SU-DHL-6 (cell line): ENCODE results near the gene RUNX2.

ENCODE experiments used
- H2AFZ ChIP-seq: fragments of 200-600 bp; sonication (generic); 2 replicates; pipeline ENCODE4 v1.6.1; 2014; ENCODE audit warnings: low read depth, mild to moderate bottlenecking, moderate library complexity, mixed read lengths, antibody characterized with exemption, low read length; ENCODE audit not compliant: severe bottlenecking
- H3F3A ChIP-seq: fragments of 200-600 bp; shearing (Covaris generic); 2 replicates; pipeline ENCODE4 v1.6.0; 2016; ENCODE audit warnings: antibody characterized with exemption, mild to moderate bottlenecking; ENCODE audit not compliant: insufficient read depth
- H3K27ac ChIP-seq: fragments of 200-600 bp; sonication (generic); 2 replicates; pipeline ENCODE4 v1.5.1; 2016; ENCODE audit warnings: low read depth, mild to moderate bottlenecking, low read length, moderate library complexity, mixed read lengths
- H3K27me3 ChIP-seq: fragments of 200-600 bp; sonication (generic), shearing (Covaris generic); 2 replicates; pipeline ENCODE4 v1.6.0; 2014; ENCODE audit warnings: mild to moderate bottlenecking, low read length
- H3K36me3 ChIP-seq: fragments of 200-600 bp; sonication (generic); 2 replicates; pipeline ENCODE4 v1.6.1; 2014; ENCODE audit warnings: mild to moderate bottlenecking, low read length, mixed read lengths
- H3K4me2 ChIP-seq: fragments of 300-600, 200-600 bp; shearing (Covaris generic), sonication (generic); 2 replicates; pipeline ENCODE4 v1.6.0; 2014; ENCODE audit warnings: low read length, low read depth, mild to moderate bottlenecking; ENCODE audit not compliant: poor library complexity, severe bottlenecking
- H3K4me3 ChIP-seq: fragments of 200-600 bp; sonication (generic); 2 replicates; pipeline ENCODE4 v1.5.1; 2014; ENCODE audit warnings: antibody characterized with exemption, low read length, mild to moderate bottlenecking, mixed read lengths; ENCODE audit not compliant: insufficient read depth, poor library complexity, severe bottlenecking
- H3K79me2 ChIP-seq: fragments of 200-600 bp; sonication (generic); 2 replicates; pipeline ENCODE4 v1.6.1; 2014; ENCODE audit warnings: mild to moderate bottlenecking, low read length, moderate library complexity; ENCODE audit not compliant: insufficient read depth
- H3K9ac ChIP-seq: fragments of 200-600 bp; sonication (generic); 2 replicates; pipeline ENCODE4 v1.7.0; 2014; ENCODE audit warnings: mild to moderate bottlenecking, low read length
- H3K9me2 ChIP-seq: fragments of 200-600 bp; sonication (generic); replicated peaks from 2 replicates; pipeline ENCODE4 v1.6.1; 2014; ENCODE audit warnings: low read length; ENCODE audit not compliant: insufficient read depth
- H3K9me3 ChIP-seq: fragments of 200-600 bp; sonication (generic); 2 replicates; pipeline ENCODE4 v1.6.1; 2014; ENCODE audit warnings: low read length, mixed read lengths; ENCODE audit not compliant: insufficient read depth
- H4K20me1 ChIP-seq: fragments of 200-600 bp; sonication (generic); 2 replicates; pipeline ENCODE4 v1.6.1; 2014; ENCODE audit warnings: low read depth, mild to moderate bottlenecking, antibody characterized with exemption, low read length, moderate library complexity, mixed read lengths
- CTCF ChIP-seq: fragments of 200-600 bp; sonication (generic); IDR thresholded peaks from one replicate; pipeline ENCODE4 v1.5.1; 2017; ENCODE audit warnings: antibody characterized with exemption, mild to moderate bottlenecking, low read length, moderate library complexity; ENCODE audit not compliant: insufficient read depth, poor library complexity, severe bottlenecking
- EZH2phosphoT487 ChIP-seq: fragments of 200-600 bp; sonication (generic), shearing (Covaris generic); conservative IDR thresholded peaks from 2 replicates; pipeline ENCODE4 v1.6.1; 2018; ENCODE audit warnings: mild to moderate bottlenecking, antibody characterized with exemption, low read length, moderate library complexity, mixed read lengths

RUNX2 gene

GRCh38 chr6:45605971-45606370 lies 277.8 kb downstream of the RUNX2 start:
- H3K36me3 ChIP-seq = no peaks in the 10 kb centered on the region
- no peaks in the 10 kb centered on the region for H4K20me1 ChIP-seq
- TF ChIP-seq EZH2phosphoT487 (no peak), CTCF (no peak)
- H3K27me3 ChIP-seq = no peaks in the 10 kb centered on the region
- H3K4me3 ChIP-seq = no peak overlapping the region
- no peaks in the 10 kb centered on the region for H3F3A ChIP-seq
- H3K9me3 ChIP-seq = no peaks in the 10 kb centered on the region
- H3K9ac ChIP-seq = no peak overlapping the region
- no peaks in the 10 kb centered on the region for H3K9me2 ChIP-seq
- no peak overlapping the region for H3K4me2 ChIP-seq
- no peaks in the 10 kb centered on the region for H3K79me2 ChIP-seq
- H2AFZ ChIP-seq = no peak overlapping the region
- no peak overlapping the region for H3K27ac ChIP-seq

GRCh38 chr6:45606831-45607400 lies 278.8 kb downstream of the RUNX2 start:
- Histone ChIP-seq H3K4me2 (no peak overlapping the region), H4K20me1 (no peaks in the 10 kb centered on the region), H3K9me3 (no peaks in the 10 kb centered on the region), H3K27ac (no peak overlapping the region), H3K36me3 (no peaks in the 10 kb centered on the region), H3K9me2 (no peaks in the 10 kb centered on the region), H2AFZ (no peak overlapping the region), H3F3A (no peaks in the 10 kb centered on the region), H3K79me2 (no peaks in the 10 kb centered on the region), H3K9ac (no peak overlapping the region), H3K27me3 (no peaks in the 10 kb centered on the region), H3K4me3 (no peak overlapping the region)
- no peak for TF ChIP-seq CTCF
- no peak for TF ChIP-seq EZH2phosphoT487

GRCh38 chr6:45607798-45608197 lies 279.7 kb downstream of the RUNX2 start:
- Histone ChIP-seq H3K27me3 (no peaks in the 10 kb centered on the region), H4K20me1 (no peaks in the 10 kb centered on the region), H3K4me2 (no peak overlapping the region), H3K79me2 (no peaks in the 10 kb centered on the region), H3K4me3 (no peak overlapping the region), H3K36me3 (no peaks in the 10 kb centered on the region), H3F3A (no peaks in the 10 kb centered on the region), H3K9me3 (peaks cover under 1% of the 10 kb centered on the region; the same call in 1 of the 2 replicates), H3K9me2 (no peaks in the 10 kb centered on the region), H3K27ac (no peak overlapping the region), H3K9ac (no peak overlapping the region), H2AFZ (no peak overlapping the region)
- TF ChIP-seq CTCF (no peak), EZH2phosphoT487 (no peak)
